Measurements from ENCODE around the gene KLF11. TPM values are rescaled to one million over a fixed set of nuclear protein-coding genes. Genes with fewer than 3 reads are reported as not detected.

KLF11 gene
- polyA plus RNA-seq, 1 of the 3 experiments (the other 2 are of a cell fraction), result 9.5 TPM

- Histone ChIP-seq H4K20me1 (ENCODE audit: insufficient read depth) (no peaks in the 10 kb centered on the region), H3K9me3 (no peaks in the 10 kb centered on the region), H3K4me2 (no peak overlapping the region), H3K36me3 (replicated peaks in 1 of 2; ENCODE audit: control insufficient read depth in 1 of 2, insufficient read depth in 2 of 2, low read length in 1 of 2) (no peaks in the 10 kb centered on the region), H3K9ac (no peak overlapping the region), H3K9me2 (no peaks in the 10 kb centered on the region), H2AFZ (ENCODE audit: low read depth) (no peak overlapping the region), H3K4me3 (ENCODE audit: low read depth in 2 of 2, low read length in 1 of 2) (no peak overlapping the region), H3K4me1 (ENCODE audit: control insufficient read depth in 1 of 2, insufficient read depth in 2 of 2, low read depth in 1 of 2, low read length in 1 of 2) (peaks cover 0 to 23% of the 10 kb centered on the region in 2 experiments; a peak in 1 of 4 replicates), H3F3A (replicated peaks; ENCODE audit: insufficient read depth) (no peaks in the 10 kb centered on the region), H3K27ac (ENCODE audit: low read depth in 2 of 2, low read length in 1 of 2) (peak overlapping the region in 1 of 2 experiments; percentile 17; a peak in 1 of 4 replicates), H3K27me3 (ENCODE audit: insufficient read depth) (no peaks in the 10 kb centered on the region), H3K79me2 (ENCODE audit: insufficient read depth) (no peaks in the 10 kb centered on the region)
- TF ChIP-seq REST (IDR thresholded peaks at IDR 0.05; ENCODE audit: low read depth, low read length), result no peak
- no peak for TF ChIP-seq FOXM1 (IDR thresholded peaks at IDR 0.05; ENCODE audit: low read depth)
- TF ChIP-seq MEF2A (IDR thresholded peaks at IDR 0.05; ENCODE audit: borderline replicate concordance, low read depth), result no peak
- TF ChIP-seq MXI1 (IDR thresholded peaks at IDR 0.05; ENCODE audit: low read depth, low read length), result no peak
- no peak for TF ChIP-seq NRF1 (IDR thresholded peaks at IDR 0.05; ENCODE audit: low read depth, low read length)
- CTCF ChIA-PET, result interaction anchor here (0.7 to 6.3 kb wide), 13 partner anchors 8 to 375 kb away, joined by 3 to 125 read pairs (median 11); no protein-coding TSS in a partner anchor
- POLR2A ChIA-PET, result interaction anchor here (1.3 to 1.4 kb wide), 2 partner anchors 216 to 389 kb away, joined by 3 read pairs; partner anchors contain the start of genes ODC1 and TAF1B
- DNase-seq, result peak; percentile 68
- 71% methylated on average over 15 of the region's 20 CpGs for WGBS (ENCODE audit: low lambda C conversion rate)
Measured at GRCh38 chr2:10059552-10060335, 16.4 kb downstream of the KLF11 start.

GRCh38 chr2:10061221-10061925 lies 18.0 kb downstream of the KLF11 start:
- CTCF ChIA-PET, result interaction anchor here (1.1 to 6.3 kb wide), 11 partner anchors 10 to 373 kb away, joined by 3 to 125 read pairs (median 14); no protein-coding TSS in a partner anchor

More at GRCh38 chr2:10061221-10061925, 18.0 kb downstream of the KLF11 start:
- H3F3A ChIP-seq (replicated peaks; ENCODE audit: insufficient read depth), result no peaks in the 10 kb centered on the region
- H3K79me2 ChIP-seq (ENCODE audit: insufficient read depth), result no peaks in the 10 kb centered on the region
- no peaks in the 10 kb centered on the region for H3K9me3 ChIP-seq
- no peak overlapping the region for H3K27ac ChIP-seq (ENCODE audit: low read depth in 2 of 2, low read length in 1 of 2)
- peaks cover 0 to 23% of the 10 kb centered on the region in 2 experiments; a peak in 1 of 4 replicates for H3K4me1 ChIP-seq (ENCODE audit: control insufficient read depth in 1 of 2, insufficient read depth in 2 of 2, low read depth in 1 of 2, low read length in 1 of 2)
- no peaks in the 10 kb centered on the region for H4K20me1 ChIP-seq (ENCODE audit: insufficient read depth)
- H3K27me3 ChIP-seq (ENCODE audit: insufficient read depth), result no peaks in the 10 kb centered on the region
- no peaks in the 10 kb centered on the region for H3K9me2 ChIP-seq
- WGBS (ENCODE audit: low lambda C conversion rate), result 89% methylated on average over 9 of the region's 9 CpGs
- TF ChIP-seq YY1 (IDR thresholded peaks at IDR 0.05; ENCODE audit: low read depth), result no peak
- no peak for TF ChIP-seq MAX (IDR thresholded peaks at IDR 0.05; ENCODE audit: low read depth)
- TF ChIP-seq NRF1 (IDR thresholded peaks at IDR 0.05; ENCODE audit: low read depth, low read length), result no peak
- TF ChIP-seq TEAD4 (IDR thresholded peaks at IDR 0.05; ENCODE audit: borderline replicate concordance, insufficient read depth), result no peak
- TF ChIP-seq FOSL2 (IDR thresholded peaks at IDR 0.05; ENCODE audit: borderline replicate concordance, low read depth), result no peak
- TF ChIP-seq ZBTB33 (IDR thresholded peaks at IDR 0.05; ENCODE audit: borderline replicate concordance, low read depth), result no peak
- no peak for TF ChIP-seq RFX5 (IDR thresholded peaks at IDR 0.05; ENCODE audit: low read length)
- TF ChIP-seq FOXM1 (IDR thresholded peaks at IDR 0.05; ENCODE audit: low read depth), result no peak
- no peak for TF ChIP-seq PBX3 (IDR thresholded peaks at IDR 0.05)
- TF ChIP-seq SIN3A (IDR thresholded peaks at IDR 0.05; ENCODE audit: borderline replicate concordance, low read depth, low read length), result no peak
- no peak for TF ChIP-seq GATA2 (CRISPR knock-in tag; IDR thresholded peaks at IDR 0.05)
- no peak for TF ChIP-seq CHD2 (IDR thresholded peaks at IDR 0.05; ENCODE audit: low read length, partially characterized antibody)
- H3K4me2 ChIP-seq, result no peak overlapping the region
- H3K9ac ChIP-seq, result no peak overlapping the region
- no peak overlapping the region for H3K4me3 ChIP-seq (ENCODE audit: low read depth in 2 of 2, low read length in 1 of 2)
- no peak overlapping the region for H2AFZ ChIP-seq (ENCODE audit: low read depth)
- no peak for DNase-seq
- H3K36me3 ChIP-seq (replicated peaks in 1 of 2; ENCODE audit: control insufficient read depth in 1 of 2, insufficient read depth in 2 of 2, low read length in 1 of 2), result no peaks in the 10 kb centered on the region
- POLR2A ChIA-PET, result interaction anchor here (1.0 to 1.4 kb wide), 3 partner anchors 60 to 629 kb away, joined by 3 read pairs; partner anchors contain the start of genes NOL10 and ODC1
